ENCODE results near the gene MUC5AC. TPM values are rescaled to one million over a fixed set of nuclear protein-coding genes. Genes with fewer than 3 reads are reported as not detected.

The MUC5AC gene
- total RNA-seq, 2 donors from 2014 or later: not detected

DNA sequence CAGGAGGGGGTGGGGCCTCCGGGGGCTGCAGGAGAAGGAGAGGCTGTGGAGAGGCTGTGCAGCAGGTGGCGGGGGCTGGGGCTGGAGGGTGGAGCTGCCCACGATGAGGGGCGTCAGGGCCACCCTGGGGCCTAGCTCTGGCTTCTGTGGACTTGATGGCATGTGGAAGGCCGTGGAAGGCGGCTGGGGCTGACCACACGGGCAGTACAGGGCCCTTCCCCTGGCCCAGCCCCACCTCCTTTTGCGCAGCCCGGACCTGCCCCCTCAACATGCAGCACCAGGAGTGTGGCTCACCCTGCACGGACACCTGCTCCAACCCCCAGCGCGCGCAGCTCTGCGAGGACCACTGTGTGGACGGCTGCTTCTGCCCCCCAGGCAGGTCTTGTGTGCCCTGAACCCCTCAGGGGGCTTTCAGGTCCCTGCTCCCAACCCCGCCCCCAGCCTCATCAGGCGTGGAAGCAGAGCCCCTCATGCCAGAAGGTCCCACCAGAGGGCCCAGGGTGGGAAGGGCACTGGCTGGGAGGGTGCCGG lies 71.2 kb downstream of the MUC5AC start:
- H3K4me3 ChIP-seq: no peak overlapping the region
- H3K9me3 ChIP-seq: no peaks in the 10 kb centered on the region
- TF ChIP-seq, protein P1, sequence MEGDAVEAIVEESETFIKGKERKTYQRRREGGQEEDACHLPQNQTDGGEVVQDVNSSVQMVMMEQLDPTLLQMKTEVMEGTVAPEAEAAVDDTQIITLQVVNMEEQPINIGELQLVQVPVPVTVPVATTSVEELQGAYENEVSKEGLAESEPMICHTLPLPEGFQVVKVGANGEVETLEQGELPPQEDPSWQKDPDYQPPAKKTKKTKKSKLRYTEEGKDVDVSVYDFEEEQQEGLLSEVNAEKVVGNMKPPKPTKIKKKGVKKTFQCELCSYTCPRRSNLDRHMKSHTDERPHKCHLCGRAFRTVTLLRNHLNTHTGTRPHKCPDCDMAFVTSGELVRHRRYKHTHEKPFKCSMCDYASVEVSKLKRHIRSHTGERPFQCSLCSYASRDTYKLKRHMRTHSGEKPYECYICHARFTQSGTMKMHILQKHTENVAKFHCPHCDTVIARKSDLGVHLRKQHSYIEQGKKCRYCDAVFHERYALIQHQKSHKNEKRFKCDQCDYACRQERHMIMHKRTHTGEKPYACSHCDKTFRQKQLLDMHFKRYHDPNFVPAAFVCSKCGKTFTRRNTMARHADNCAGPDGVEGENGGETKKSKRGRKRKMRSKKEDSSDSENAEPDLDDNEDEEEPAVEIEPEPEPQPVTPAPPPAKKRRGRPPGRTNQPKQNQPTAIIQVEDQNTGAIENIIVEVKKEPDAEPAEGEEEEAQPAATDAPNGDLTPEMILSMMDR (IDR thresholded peaks at IDR 0.05): no peak
- no peak for DNase-seq (ENCODE audit: low spot score)
- H3K4me1 ChIP-seq: no peaks in the 10 kb centered on the region
- no peak overlapping the region for H3K27ac ChIP-seq
- no peaks in the 10 kb centered on the region for H3K27me3 ChIP-seq
- H3K36me3 ChIP-seq: no peaks in the 10 kb centered on the region

GRCh38 chr11:1229471-1230120 lies 71.8 kb downstream of the MUC5AC start:
- H3K27ac ChIP-seq: no peak overlapping the region
- H3K9me3 ChIP-seq: no peaks in the 10 kb centered on the region
- TF ChIP-seq, protein P1 (IDR thresholded peaks at IDR 0.05): no peak
- no peaks in the 10 kb centered on the region for H3K27me3 ChIP-seq
- H3K4me3 ChIP-seq: no peak overlapping the region
- DNase-seq (ENCODE audit: low spot score): no peak
- no peaks in the 10 kb centered on the region for H3K36me3 ChIP-seq
- H3K4me1 ChIP-seq: no peaks in the 10 kb centered on the region

DNA sequence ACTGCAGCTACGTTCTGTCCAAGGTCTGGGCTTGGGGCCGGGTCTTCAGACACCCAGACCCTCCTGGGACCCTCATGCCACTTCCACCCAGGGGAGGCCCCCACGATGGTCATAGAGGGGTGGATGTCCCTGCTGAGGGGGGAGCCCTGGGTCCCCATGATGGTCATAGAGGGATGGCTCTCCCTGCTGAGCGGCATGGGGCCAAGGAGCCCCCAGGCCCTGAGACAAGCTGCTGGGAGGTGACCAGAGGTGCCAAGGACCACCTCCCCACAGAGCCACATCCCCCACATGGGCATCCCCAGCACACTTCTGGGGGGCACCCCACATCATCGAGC lies 72.3 kb downstream of the MUC5AC start:
- no peaks in the 10 kb centered on the region for H3K9me3 ChIP-seq
- H3K4me3 ChIP-seq: no peak overlapping the region
- TF ChIP-seq, protein P1 (IDR thresholded peaks at IDR 0.05): no peak
- H3K27ac ChIP-seq: no peak overlapping the region
- H3K36me3 ChIP-seq: no peaks in the 10 kb centered on the region
- H3K27me3 ChIP-seq: no peaks in the 10 kb centered on the region
- no peak for DNase-seq (ENCODE audit: low spot score)
- H3K4me1 ChIP-seq: no peaks in the 10 kb centered on the region

DNA sequence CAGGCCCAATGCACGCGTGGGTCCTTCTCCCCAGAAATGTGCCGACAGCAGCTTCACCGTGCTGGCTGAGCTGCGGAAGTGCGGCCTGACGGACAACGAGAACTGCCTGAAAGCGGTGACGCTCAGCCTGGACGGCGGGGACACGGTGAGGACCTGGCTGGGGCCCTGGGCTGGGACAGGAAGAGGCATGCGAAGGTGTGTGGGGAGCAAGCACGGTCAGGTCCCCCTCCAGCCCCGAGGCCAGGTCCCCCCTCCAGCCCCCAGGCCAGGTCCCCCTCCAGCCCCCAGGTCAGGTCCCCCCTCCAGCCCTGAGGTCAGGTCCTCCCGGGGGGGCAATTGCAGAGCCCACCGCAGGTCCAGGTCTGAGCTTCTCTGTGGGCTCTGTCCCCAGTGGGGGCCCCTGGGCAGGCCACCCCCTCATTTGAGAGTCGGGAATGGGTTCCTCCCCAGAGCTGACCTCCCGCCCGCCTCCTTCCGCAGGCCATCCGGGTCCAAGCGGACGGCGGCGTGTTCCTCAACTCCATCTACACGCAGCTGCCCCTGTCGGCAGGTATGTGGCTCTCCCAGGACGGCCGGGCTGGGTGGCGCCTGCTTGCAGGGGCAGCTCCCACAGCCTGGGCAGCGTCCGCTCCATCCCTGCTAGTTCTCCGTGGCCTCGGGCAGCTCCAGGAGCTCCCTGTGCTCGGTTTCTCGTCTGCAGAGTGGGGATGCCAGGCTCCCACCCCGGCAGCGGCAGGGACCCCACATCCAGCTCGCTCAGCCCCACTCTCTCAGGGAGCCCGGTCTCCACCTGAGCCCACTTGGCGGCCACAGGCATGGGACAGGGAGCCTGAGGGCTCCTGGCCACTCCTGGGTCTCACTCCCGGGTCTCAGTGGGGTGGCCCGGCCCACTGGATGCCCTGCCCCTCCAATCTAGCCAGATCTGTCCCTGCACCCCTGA lies 73.0 kb downstream of the MUC5AC start:
- TF ChIP-seq, protein P1 (IDR thresholded peaks at IDR 0.05): no peak
- Histone ChIP-seq H3K27ac (no peak overlapping the region), H3K9me3 (no peaks in the 10 kb centered on the region), H3K27me3 (no peaks in the 10 kb centered on the region), H3K4me3 (no peak overlapping the region), H3K4me1 (no peaks in the 10 kb centered on the region), H3K36me3 (no peaks in the 10 kb centered on the region)
- no peak for DNase-seq (ENCODE audit: low spot score)

DNA sequence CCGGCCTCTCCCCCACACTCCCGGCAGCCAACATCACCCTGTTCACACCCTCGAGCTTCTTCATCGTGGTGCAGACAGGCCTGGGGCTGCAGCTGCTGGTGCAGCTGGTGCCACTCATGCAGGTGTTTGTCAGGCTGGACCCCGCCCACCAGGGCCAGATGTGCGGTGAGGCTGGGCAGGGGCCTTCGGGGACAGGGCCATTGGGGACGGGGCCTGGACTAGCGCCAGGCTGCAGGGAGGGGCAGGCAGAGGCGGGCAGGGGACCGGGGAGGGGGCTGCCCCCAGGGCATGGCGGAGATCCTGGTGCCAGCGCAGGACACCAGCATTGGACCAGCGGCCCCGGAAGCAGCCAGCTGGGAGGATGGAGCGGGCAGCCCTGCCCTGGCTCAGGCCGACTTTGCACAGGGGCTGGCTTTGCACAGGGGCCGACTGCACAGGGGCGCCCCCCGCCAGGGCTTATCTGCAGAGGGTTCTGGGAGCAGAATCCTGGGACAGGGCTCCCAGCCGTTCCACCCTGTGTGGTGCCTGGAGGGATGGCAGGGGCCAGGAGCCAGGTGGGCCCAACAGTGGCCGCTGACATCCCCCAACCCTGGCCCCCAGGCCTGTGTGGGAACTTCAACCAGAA lies 73.8 kb downstream of the MUC5AC start:
- Histone ChIP-seq H3K9me3 (no peaks in the 10 kb centered on the region), H3K27ac (no peak overlapping the region), H3K36me3 (no peaks in the 10 kb centered on the region), H3K27me3 (no peaks in the 10 kb centered on the region), H3K4me1 (no peaks in the 10 kb centered on the region), H3K4me3 (no peak overlapping the region)
- no peak for DNase-seq (ENCODE audit: low spot score)
- TF ChIP-seq, protein P1 (IDR thresholded peaks at IDR 0.05): no peak

Measured in right atrium auricular region (tissue), 2 donors.